GM19468 (cell line): Measurements from ENCODE around the gene DPF3.

Source experiments
- ATAC-seq: cut with Tn5 transposase; IDR thresholded peaks from one replicate; pipeline ENCODE4 v1.9.1; 2021; ENCODE audit warnings: mild to moderate bottlenecking, moderate library complexity, moderate number of reproducible peaks; ENCODE audit not compliant: unreplicated experiment; ENCODE audit errors: extremely low read depth

Gene DPF3

DNA sequence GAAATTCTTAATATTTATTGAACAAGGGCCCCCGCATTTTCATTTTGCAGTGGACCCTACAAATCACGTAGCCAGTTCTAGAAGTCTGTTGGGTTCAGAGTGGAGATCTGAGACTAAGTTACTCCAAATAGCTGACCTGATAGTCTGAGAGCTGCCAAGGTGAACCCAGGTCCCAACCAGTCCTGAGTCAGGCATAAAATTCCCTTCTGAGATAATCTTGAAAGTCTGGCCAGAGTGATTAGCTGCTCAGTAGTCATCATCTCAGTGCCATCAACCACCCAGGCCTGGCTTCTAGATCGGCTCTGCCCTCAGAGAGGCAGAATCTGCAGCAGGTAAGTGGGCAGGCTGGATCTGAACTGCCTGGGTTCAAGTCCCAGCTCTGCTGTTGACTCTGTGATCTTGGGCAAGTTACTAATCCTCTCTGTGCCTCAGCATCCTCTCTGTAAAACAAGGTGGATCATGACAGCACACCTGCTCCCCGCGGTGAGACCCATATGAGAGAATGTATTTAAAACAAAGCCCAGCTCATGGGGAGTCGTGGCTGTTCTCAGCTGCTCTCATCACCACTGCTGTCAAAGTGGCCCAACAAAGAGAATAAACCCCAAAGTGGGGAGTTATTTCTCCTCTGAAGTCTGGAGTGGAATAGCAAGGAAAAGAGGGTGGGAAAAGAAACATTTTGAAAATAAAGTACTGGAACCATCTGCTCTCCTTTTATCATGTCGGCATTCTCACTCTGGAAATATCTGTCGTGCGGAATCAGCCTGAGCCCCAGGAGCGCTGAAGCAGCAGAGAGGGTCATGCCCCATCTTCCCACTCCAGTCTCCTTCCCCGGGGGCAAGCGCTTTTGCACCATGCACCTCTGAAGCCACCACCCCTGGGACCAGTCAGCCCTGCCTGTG, 193.3 kb downstream of the DPF3 start:
- ATAC-seq = no peak

DNA sequence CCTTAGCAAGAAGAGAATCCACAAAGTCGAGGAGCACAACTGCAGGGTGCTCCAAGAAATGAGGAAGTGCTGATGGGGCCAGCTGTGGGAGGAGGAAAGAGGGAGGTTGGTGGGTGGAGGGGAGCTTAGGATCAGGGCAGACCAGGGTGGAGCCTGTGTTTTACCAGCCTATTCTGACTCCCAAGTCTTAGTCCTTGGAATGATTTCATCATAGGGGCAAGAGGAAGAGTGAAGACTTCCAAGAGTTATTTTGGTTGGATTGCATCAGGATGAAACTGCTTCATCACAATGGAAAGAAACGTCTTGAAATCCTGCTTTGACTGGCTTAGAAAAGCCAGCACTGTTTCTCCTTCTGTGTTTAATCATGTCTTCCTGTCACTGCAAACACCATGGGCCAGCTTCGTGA, 194.0 kb downstream of the DPF3 start:
- ATAC-seq = no peak

- no peak for ATAC-seq
Measured at GRCh38 chr14:72699443-72699842, 194.5 kb downstream of the DPF3 start.

- no peak for ATAC-seq
Measured at GRCh38 chr14:72692696-72693095, 201.2 kb downstream of the DPF3 start.

- ATAC-seq = no peak
Measured at GRCh38 chr14:72690324-72690723, 203.6 kb downstream of the DPF3 start.

DNA sequence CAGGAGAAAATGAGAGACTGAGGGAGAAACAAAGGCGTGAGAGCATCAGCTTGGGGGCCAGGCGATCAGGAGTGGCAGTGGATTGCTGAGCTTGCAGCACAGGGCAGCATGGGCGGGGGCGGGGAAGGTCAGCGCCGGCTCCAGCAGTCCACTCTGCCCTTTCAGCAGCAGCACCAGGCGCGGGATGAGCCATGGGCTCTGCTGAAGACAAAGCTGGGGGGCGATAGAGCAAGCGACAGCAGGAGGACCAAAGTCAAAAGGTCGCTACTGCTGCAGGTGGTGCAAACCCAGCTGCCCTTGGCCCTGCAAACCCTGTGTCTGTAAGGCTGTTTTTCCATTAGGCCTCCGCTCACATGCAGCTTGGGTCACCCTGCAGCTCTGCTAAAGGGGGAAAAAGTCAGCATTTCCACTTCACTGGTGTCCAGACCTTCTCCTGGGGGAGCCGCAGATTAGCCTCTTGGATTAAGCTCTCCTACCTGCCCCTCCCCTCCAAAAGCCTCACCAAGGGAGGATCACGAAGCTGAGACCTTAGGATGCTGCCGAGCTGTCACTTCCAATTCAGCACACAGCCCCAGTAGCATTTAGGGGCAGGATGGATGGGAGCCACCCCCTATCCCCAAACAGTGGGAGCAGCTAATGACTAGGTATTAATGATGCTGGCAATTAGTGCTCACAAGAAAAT, 204.8 kb downstream of the DPF3 start:
- ATAC-seq = no peak

GRCh38 chr14:72686832-72687231, 207.1 kb downstream of the DPF3 start:
- ATAC-seq = no peak

- no peak for ATAC-seq
Measured at GRCh38 chr14:72686101-72686500, 207.8 kb downstream of the DPF3 start.

DNA sequence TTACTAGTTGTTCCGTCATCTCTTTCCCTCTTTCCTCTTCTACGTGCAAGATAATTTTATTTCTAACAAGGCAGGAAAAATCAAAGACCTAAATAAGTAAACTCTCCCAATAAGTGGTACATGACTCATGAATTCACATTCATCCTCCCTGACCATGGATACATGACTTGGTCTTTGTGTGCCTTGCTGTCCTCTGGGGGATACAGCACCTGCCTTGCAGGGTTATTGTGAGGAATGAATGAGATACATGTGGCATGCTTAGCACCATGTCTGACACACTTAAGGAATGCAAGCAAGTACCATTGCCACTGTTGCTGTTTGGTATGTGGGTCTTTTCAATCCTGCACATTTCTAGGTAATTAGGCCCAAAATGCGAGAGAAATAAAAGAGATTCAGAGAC, 208.4 kb downstream of the DPF3 start:
- no peak for ATAC-seq

- ATAC-seq = no peak
Measured at GRCh38 chr14:72683787-72684186, 210.1 kb downstream of the DPF3 start.

DNA sequence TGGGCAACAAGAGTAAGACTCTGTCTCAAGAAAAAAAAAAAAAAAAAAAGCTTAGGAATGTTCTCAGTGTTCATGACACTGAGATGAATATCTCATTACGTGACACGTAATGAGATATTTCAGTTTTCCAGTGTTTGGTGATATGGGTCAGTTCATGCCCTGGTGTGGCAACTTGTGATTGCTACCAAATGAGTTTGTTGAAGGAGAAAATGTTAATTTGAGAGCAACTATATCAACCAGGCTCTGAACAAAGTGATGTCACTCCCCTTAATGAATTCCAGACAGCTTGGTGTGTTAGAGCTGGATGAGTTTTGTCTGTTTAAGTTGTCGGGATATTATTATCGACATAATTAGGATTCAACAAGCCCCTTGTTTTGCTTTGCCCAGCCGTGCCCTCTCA, 211.7 kb downstream of the DPF3 start:
- no peak for ATAC-seq

DNA sequence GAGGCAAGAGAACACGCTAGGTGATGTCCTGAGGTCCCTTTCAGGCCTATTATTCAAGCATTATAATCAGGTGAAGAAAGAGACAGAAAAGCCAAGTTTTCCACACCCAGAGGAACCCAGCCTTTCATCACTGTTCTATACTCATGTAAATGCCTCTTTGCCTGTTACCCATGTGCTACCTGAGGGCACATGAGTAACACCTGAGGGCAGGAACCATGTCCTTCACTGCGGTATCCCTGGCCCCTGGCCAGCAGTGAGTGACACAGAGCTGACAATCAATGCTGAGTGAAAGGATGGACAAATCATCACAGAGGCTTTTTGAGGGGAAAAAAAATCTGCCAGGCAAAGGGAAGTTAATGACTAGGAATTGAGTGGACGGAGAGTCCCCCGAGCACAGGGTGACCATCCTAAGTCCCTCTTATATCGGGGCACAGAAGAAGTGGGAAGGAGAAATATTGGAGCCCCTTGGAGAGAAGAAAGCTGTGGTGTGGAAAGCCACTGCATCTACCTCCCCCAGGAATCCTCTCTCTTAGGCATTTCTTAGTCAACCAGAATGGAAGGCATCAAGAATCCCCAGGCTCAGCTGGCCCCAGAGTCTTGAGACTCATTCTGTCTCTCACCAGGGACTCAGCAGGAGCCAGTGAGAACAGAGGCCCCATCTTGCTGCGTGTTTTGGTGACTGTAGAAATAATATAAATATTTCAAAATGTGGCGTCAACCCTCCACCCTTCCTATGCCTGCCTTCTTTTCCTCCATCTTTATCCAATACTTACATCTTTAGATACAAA, 212.9 kb downstream of the DPF3 start:
- no peak for ATAC-seq

- ATAC-seq = no peak
Measured at GRCh38 chr14:72679536-72680151, 214.3 kb downstream of the DPF3 start.

GRCh38 chr14:72679141-72679535, 214.8 kb downstream of the DPF3 start:
- no peak for ATAC-seq

DNA sequence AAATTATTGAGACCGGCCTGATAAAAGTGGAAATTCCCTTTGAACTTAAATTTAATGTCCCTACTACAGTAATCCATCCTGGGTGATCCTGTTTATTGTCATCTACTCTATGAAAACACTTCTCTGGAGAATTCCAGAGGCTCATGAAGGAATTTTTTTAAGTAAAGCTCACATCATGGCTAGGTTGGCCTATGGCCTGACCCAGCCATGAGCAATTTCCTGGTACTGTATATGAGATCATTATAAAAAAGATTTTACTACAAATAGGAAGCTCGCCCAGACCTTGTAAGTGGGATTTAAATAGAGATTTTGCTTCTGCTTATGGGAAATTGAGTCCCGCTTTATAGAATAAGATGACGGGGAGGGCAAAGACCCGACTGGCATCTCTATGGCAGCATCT, 215.5 kb downstream of the DPF3 start:
- ATAC-seq = no peak

DNA sequence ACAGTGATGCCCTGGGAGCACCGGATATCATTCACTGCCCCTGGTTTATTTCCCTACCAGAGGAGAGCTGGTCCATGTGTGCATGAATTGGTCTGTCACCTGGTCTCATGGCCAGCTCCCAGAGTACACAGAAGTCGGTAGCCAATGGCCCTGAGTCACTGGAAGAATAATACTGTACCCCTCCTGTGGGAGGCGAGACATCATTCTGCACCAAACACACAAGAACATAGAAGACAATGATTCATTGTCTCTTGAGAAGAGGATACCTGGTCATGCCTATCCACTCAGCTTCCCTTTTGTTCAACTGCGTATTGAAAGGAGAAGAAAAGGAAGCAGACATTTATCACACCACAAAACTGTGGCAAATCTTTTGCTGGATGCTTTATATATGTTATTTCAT, 216.2 kb downstream of the DPF3 start:
- ATAC-seq = no peak

DNA sequence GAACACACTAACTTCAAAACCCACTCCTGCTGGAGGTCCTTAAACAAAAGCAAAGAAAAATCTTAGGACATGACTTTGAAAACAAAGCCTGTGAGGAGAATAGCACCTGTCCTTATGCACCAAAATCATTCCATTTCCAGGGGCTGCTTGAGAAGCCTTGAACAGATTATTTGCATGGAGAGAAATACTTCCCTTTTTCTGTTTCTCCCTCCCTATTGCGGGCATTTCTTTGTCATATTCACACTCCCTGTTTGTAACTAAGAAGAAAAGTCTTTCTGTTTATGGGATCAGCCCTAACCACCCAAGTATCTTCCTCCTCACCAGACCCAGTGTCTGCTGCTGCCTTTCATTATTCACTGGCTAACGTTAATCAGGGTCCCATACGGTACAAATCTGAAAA, 218.8 kb downstream of the DPF3 start:
- no peak for ATAC-seq

DNA sequence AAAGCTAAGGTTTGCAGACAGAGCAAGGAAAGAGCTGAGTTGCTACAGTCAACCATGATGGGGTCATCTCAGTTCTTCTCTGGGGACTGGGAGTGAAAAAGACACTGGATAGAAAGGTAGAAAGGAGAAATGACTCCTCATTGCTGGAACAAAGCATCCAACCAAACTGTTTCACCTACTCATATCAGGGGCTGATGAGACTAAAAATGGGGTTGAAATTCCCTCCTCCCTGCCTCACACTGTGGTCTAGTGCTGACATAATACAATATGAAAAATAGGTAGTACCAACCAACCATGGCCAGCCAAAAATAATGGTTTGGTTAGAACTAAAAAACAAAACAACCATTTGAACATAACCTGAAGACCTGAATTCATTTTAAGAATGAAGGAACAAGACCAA, 220.7 kb downstream of the DPF3 start:
- ATAC-seq = no peak

GRCh38 chr14:72666610-72667009, 227.3 kb downstream of the DPF3 start:
- no peak for ATAC-seq

- no peak for ATAC-seq
Measured at GRCh38 chr14:72665259-72665658, 228.6 kb downstream of the DPF3 start.
